ENCODE measurements around the gene NNT.
A peak's percentile ranks its signal among the peaks of the same experiment; 100 is the strongest.
"Not testable (repeated sequence)": the region's sequence is repeated elsewhere in the genome, so short reads cannot be mapped to it uniquely, and the experiment has no call there.

NNT gene

DNA sequence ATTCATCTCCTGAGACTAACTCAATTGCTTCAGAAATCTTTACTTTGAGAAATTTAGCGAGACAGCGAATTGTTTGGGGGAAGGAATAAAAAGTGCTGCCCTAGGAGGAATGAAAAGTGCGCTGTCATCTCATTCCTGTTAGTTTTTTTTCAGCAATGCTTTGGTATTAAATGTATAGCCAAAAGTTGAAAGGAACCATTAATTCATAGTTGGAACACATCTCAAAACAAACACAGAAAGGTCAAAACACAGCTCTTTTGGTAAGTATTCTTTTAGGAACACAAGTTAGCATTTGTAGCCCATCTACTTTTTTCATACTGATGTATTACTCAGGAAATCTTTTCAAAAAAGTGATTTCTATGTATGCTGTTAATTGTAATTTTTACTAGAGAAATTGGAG, 109.1 kb downstream of the NNT start:
- DNase-seq (ENCODE audit: low read depth), result no peak
- TF ChIP-seq, protein P1, sequence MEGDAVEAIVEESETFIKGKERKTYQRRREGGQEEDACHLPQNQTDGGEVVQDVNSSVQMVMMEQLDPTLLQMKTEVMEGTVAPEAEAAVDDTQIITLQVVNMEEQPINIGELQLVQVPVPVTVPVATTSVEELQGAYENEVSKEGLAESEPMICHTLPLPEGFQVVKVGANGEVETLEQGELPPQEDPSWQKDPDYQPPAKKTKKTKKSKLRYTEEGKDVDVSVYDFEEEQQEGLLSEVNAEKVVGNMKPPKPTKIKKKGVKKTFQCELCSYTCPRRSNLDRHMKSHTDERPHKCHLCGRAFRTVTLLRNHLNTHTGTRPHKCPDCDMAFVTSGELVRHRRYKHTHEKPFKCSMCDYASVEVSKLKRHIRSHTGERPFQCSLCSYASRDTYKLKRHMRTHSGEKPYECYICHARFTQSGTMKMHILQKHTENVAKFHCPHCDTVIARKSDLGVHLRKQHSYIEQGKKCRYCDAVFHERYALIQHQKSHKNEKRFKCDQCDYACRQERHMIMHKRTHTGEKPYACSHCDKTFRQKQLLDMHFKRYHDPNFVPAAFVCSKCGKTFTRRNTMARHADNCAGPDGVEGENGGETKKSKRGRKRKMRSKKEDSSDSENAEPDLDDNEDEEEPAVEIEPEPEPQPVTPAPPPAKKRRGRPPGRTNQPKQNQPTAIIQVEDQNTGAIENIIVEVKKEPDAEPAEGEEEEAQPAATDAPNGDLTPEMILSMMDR (IDR thresholded peaks at IDR 0.05; ENCODE audit: insufficient read depth, low read depth, low read length, missing control alignments), result no peak
- no peak overlapping the region for H3K4me3 ChIP-seq (ENCODE audit: low read depth, low read length)

- DNase-seq (ENCODE audit: low read depth); H3K4me3 ChIP-seq (ENCODE audit: low read depth, low read length): not testable (repeated sequence)
Observed at GRCh38 chr5:43719783-43720182, 116.8 kb downstream of the NNT start.

DNA sequence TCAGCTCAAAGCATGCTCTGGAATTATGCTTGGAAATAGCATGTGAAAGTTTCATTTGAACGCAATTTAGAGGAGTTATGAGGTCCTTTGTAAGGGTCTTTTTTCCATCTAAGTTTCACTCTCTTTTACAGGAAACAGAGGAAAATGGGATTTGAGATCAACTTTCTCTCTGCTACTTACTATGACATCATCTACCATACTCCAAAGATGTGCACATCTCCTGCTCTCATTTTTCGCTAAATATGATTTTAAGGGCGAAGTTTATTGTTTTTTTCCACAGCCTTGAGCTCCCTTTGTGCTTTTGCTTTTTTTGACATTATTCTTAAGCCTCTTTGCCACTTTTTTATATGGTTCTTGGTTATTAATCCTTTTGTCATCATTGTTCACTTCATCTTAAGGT, 125.6 kb downstream of the NNT start:
- TF ChIP-seq, protein P1 (IDR thresholded peaks at IDR 0.05; ENCODE audit: insufficient read depth, low read depth, low read length, missing control alignments), result no peak
- H3K4me3 ChIP-seq (ENCODE audit: low read depth, low read length), result no peak overlapping the region
- no peak for DNase-seq (ENCODE audit: low read depth)

GRCh38 chr5:43729846-43730478, 127.0 kb downstream of the NNT start:
- TF ChIP-seq, protein P1 (IDR thresholded peaks at IDR 0.05; ENCODE audit: insufficient read depth, low read depth, low read length, missing control alignments), result peak; percentile 36
- H3K4me3 ChIP-seq (ENCODE audit: low read depth, low read length), result no peak overlapping the region
- DNase-seq (ENCODE audit: low read depth), result peak; percentile 9

DNA sequence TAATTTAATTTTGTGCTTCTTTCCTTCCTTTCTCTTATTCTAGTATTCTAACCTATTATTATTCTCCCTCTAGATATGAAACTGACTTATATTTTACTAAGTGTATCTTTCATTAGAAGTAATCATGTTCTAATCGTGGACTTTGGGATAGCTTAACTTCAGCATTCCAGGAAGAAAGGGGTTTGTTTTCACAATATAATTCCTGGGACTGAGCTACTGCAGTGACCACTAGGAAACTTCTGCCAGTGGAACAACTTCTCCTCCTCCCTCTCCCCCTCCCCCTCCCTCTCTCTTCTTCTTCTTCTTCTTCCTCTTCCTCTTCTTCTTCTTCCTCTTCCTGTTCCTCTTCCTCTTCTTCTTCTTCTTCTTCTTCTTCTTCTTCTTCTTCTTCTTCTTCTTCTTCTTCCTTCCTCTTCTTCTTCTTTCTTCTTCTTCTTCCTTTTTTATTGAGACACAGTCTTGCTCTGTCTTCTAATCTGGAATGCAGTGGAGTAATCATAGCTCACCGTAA, 127.9 kb downstream of the NNT start:
- TF ChIP-seq, protein P1 (IDR thresholded peaks at IDR 0.05; ENCODE audit: insufficient read depth, low read depth, low read length, missing control alignments), result no peak
- no peak for DNase-seq (ENCODE audit: low read depth)
- no peak overlapping the region for H3K4me3 ChIP-seq (ENCODE audit: low read depth, low read length)

DNA sequence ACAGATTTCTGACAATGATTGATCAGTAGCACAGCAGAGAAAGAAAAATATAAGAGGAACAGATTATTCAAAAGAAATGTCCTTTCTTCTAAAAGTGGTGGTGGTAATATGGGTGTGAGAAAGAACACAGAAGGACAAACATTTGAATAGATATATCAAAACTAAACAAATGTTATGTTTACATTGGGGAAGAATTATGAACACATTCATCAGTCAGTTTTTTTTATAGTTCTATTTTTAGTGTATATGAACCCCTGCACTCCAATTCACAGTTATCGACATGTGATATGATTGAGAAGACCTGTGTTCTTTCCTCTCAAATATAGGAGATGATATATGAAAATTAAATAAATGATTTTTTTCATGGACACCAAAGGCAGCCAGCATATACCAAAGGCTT, 128.6 kb downstream of the NNT start:
- no peak overlapping the region for H3K4me3 ChIP-seq (ENCODE audit: low read depth, low read length)
- DNase-seq (ENCODE audit: low read depth), result no peak
- TF ChIP-seq, protein P1 (IDR thresholded peaks at IDR 0.05; ENCODE audit: insufficient read depth, low read depth, low read length, missing control alignments), result no peak

GRCh38 chr5:43745923-43746548, 143.1 kb downstream of the NNT start:
- DNase-seq (ENCODE audit: low read depth); H3K4me3 ChIP-seq (ENCODE audit: low read depth, low read length): not testable (repeated sequence)

DNA sequence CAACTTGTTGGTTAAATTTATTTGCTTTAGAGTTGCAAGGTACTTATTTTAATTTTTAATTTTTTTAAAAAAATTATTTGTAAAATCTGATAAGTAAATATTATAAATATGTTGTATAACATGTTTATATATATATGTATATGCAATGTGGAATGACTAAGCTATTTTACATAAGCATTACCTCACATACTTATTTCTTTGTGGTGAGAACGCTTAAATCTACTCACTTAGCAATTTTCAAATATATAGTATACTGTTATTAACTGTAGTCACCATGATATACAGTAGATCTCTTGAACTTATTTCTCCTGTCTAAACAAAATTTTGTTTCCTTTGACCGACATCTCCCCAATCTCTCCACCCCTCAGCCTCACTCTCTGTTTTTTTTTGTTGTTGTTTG, 147.8 kb downstream of the NNT start:
- TF ChIP-seq, protein P1 (IDR thresholded peaks at IDR 0.05; ENCODE audit: insufficient read depth, low read depth, low read length, missing control alignments), result no peak
- DNase-seq (ENCODE audit: low read depth), result no peak
- no peak overlapping the region for H3K4me3 ChIP-seq (ENCODE audit: low read depth, low read length)

Data from GM12865 (cell line).